Endothelial cell of umbilical vein (primary cell): ENCODE results near the gene HTR6. TPM values are rescaled to one million over a fixed set of nuclear protein-coding genes. Genes with fewer than 3 reads are reported as not detected.

ENCODE experiments used
- BruUV-seq: library from RNA; stranded (reverse); fragments of 400-500 nt; replicated peaks from 2 replicates; lab custom pipeline; 2021; lab: Mats Ljungman, UMichigan
- CTCF ChIA-PET: fragments of 300-600, 350-600 bp; sonication (Branson Sonifier 250); formaldehyde crosslinking; loops from one replicate; lab custom pipeline; 2021; ENCODE audit warnings: antibody characterized with exemption, inconsistent platforms; lab: Charles Lee
- POLR2A ChIA-PET: fragments of 300-600, 350-600 bp; sonication (Branson Sonifier 250); formaldehyde crosslinking; loops from one replicate; lab custom pipeline; 2021; ENCODE audit warnings: antibody characterized with exemption, inconsistent platforms; lab: Charles Lee
- DNase-seq: peaks from one replicate; pipeline ENCODE4 v3.0.0-alpha.2; 2011; ENCODE audit warnings: low read depth, low spot score
- FAIRE-seq: peaks from 2 replicates; lab custom pipeline; 2011; peaks lifted over from hg19 to GRCh38; lab: Jason Lieb, UNC
- H2AFZ ChIP-seq: 2 replicates; pipeline ENCODE4 v1.6.0; 2012; ENCODE audit warnings: low read depth, low read length, control low read depth, inconsistent platforms
- H3K27ac ChIP-seq: 2 replicates; pipeline ENCODE4 v1.5.1; 2011; ENCODE audit warnings: low read depth, mild to moderate bottlenecking, control low read depth, low read length, moderate library complexity; ENCODE audit not compliant: insufficient read depth
- H3K27me3 ChIP-seq, 2 experiments: 2 replicates each; pipeline versions ENCODE4 v1.6.0 to v1.6.1; 2011; ENCODE audit warnings: low read length in 2 of 2, mixed read lengths in 1 of 2; ENCODE audit not compliant: control insufficient read depth in 2 of 2, insufficient read depth in 2 of 2
- H3K36me3 ChIP-seq, 2 experiments: 2 replicates in 1 of 2; 3 replicates in 1 of 2; pipeline ENCODE4 v1.5.1; 2011; ENCODE audit warnings: low read length in 2 of 2, mild to moderate bottlenecking in 1 of 2, moderate library complexity in 1 of 2; ENCODE audit not compliant: control insufficient read depth in 2 of 2, insufficient read depth in 2 of 2; ENCODE audit errors: extremely low read depth in 1 of 2
- H3K4me1 ChIP-seq: 3 replicates; pipeline ENCODE4 v1.5.1; 2011; ENCODE audit warnings: mild to moderate bottlenecking, low read length; ENCODE audit not compliant: control insufficient read depth, insufficient read depth; ENCODE audit errors: extremely low read depth
- H3K4me2 ChIP-seq: 2 replicates; pipeline ENCODE4 v1.6.1; 2011; ENCODE audit warnings: low read length, control low read depth, mixed read lengths; ENCODE audit not compliant: insufficient read depth
- H3K4me3 ChIP-seq, 3 experiments: fragments of 200-600 bp in 1 of 3; sonication (generic), shearing (Covaris generic) in 1 of 3; replicated peaks in 1 of 3; 2 replicates each; pipeline ENCODE4 v1.5.1; 2011 to 2016; ENCODE audit warnings: control low read depth in 3 of 3, low read length in 3 of 3, mild to moderate bottlenecking in 2 of 3, inconsistent platforms in 1 of 3, low read depth in 1 of 3, moderate library complexity in 1 of 3; ENCODE audit not compliant: insufficient read depth in 1 of 3
- H3K79me2 ChIP-seq: 2 replicates; pipeline ENCODE4 v1.6.0; 2012; ENCODE audit warnings: low read length, inconsistent platforms; ENCODE audit not compliant: control insufficient read depth, insufficient read depth
- H3K9ac ChIP-seq: replicated peaks from 2 replicates; pipeline ENCODE3; 2011; ENCODE audit warnings: low read length, control low read depth; ENCODE audit not compliant: insufficient read depth; ENCODE audit errors: extremely low read depth
- H3K9me1 ChIP-seq: replicated peaks from 3 replicates; pipeline ENCODE4 v1.6.0; 2011; ENCODE audit warnings: mild to moderate bottlenecking, low read length; ENCODE audit not compliant: control insufficient read depth, insufficient read depth; ENCODE audit errors: extremely low read depth
- H3K9me3 ChIP-seq: replicated peaks from 2 replicates; pipeline ENCODE4 v1.5.1; 2012; ENCODE audit warnings: low read length, inconsistent platforms; ENCODE audit not compliant: control insufficient read depth, insufficient read depth
- H4K20me1 ChIP-seq: replicated peaks from 2 replicates; pipeline ENCODE3; 2011; ENCODE audit warnings: mild to moderate bottlenecking, low read length; ENCODE audit not compliant: control insufficient read depth, insufficient read depth; ENCODE audit errors: extremely low read depth
- EZH2 ChIP-seq: IDR thresholded peaks from 2 replicates; pipeline ENCODE4 v1.6.1; 2012; ENCODE audit warnings: borderline replicate concordance, low read depth, mild to moderate bottlenecking, moderate library complexity, low read length, inconsistent platforms; ENCODE audit not compliant: severe bottlenecking
- FOS ChIP-seq: IDR thresholded peaks from 2 replicates; pipeline ENCODE4 v1.6.1; 2011; ENCODE audit warnings: mild to moderate bottlenecking, low read length, moderate library complexity, borderline replicate concordance; ENCODE audit not compliant: insufficient read depth
- GATA2 ChIP-seq: IDR thresholded peaks from 2 replicates; pipeline ENCODE4 v1.7.0; 2011; ENCODE audit warnings: low read depth, mild to moderate bottlenecking, moderate library complexity, mixed read lengths, low read length; ENCODE audit not compliant: insufficient read length, insufficient read depth
- JUN ChIP-seq: IDR thresholded peaks from 2 replicates; pipeline ENCODE4 v1.6.1; 2011; ENCODE audit warnings: borderline replicate concordance, low read depth; ENCODE audit not compliant: insufficient read length, insufficient read depth
- MAX ChIP-seq: IDR thresholded peaks from 2 replicates; pipeline ENCODE4 v1.6.1; 2011; ENCODE audit not compliant: insufficient read depth, insufficient read length
- MYC ChIP-seq: IDR thresholded peaks from one replicate; pipeline ENCODE4 v1.6.1; 2011; ENCODE audit warnings: mild to moderate bottlenecking, low read depth, low read length
- POLR2A ChIP-seq: IDR thresholded peaks from 2 replicates; pipeline ENCODE4 v1.6.1; 2012; ENCODE audit warnings: low read depth, mild to moderate bottlenecking, control low read depth, low read length
- POLR2AphosphoS5 ChIP-seq: IDR thresholded peaks from 2 replicates; pipeline ENCODE4 v1.6.1; 2012; ENCODE audit warnings: low read depth, mild to moderate bottlenecking, control low read depth, low read length, moderate library complexity; ENCODE audit not compliant: insufficient read depth
- dilution Hi-C: fragments of 300-500 bp; cut with MboI; formaldehyde crosslinking; loops from one replicate; pipeline ENCODE4 v1.15.0; 2019; ENCODE audit warnings: low sequenced_read_pairs; ENCODE audit not compliant: extremely low pct_ligation_motif_present
- intact Hi-C: fragments of 100-400 bp; cut with micrococcal nuclease; formaldehyde crosslinking; loops from one replicate; pipeline ENCODE4 v1.10.0; 2022
- polyA plus RNA-seq, 4 experiments: library from polyadenylated mRNA; depleted of rRNA in 3 of 4; stranded (reverse) in 3 of 4; unstranded in 1 of 4; fragments of >200 nt; gene quantifications; 2 replicates each; pipeline versions ENCODE4 v1.2.1 to v1.2.3, GENCODE V29; 2011 to 2012; ENCODE audit warnings: missing spikeins in 1 of 4
- total RNA-seq: library from RNA; stranded (reverse); gene quantifications from 2 replicates; pipeline ENCODE4 v1.2.3, GENCODE V29; 2021
- TF ChIP-seq, protein P1 (sequence below), 2 donors: IDR thresholded peaks; 1 replicate in 1 of 2; 2 replicates in 1 of 2; pipeline ENCODE4 v1.5.1; 2011; ENCODE audit warnings: low read length in 2 of 2, mild to moderate bottlenecking in 2 of 2, moderate library complexity in 2 of 2, control low read depth in 1 of 2, inconsistent platforms in 1 of 2, low read depth in 1 of 2; ENCODE audit not compliant: insufficient read depth in 1 of 2; ENCODE audit errors: extremely low read depth in 1 of 2

HTR6 gene
- total and polyA plus RNA-seq, 2 donors (not counting 3 experiments of a cell fraction or from before 2014, with no cell fraction given), result not detected

GRCh38 chr1:19615438-19615837, 49.2 kb upstream of the HTR6 start:
- Histone ChIP-seq H3K27me3 (no peaks in the 10 kb centered on the region), H3K4me3 (no peak overlapping the region), H3K27ac (no peak overlapping the region), H3K36me3 (peaks cover 2 to 3% of the 10 kb centered on the region in 2 experiments), H3K4me1 (no peaks in the 10 kb centered on the region), H3K4me2 (no peak overlapping the region), H3K9ac (no peak overlapping the region), H2AFZ (no peak overlapping the region), H3K9me3 (no peaks in the 10 kb centered on the region), H3K9me1 (no peaks in the 10 kb centered on the region), H3K79me2 (peaks cover 31% of the 10 kb centered on the region), H4K20me1 (no peaks in the 10 kb centered on the region)
- BruUV-seq, result no TSS peak
- ChIA-PET CTCF (no interaction called here), POLR2A (no interaction called here)
- no peak for DNase-seq
- intact Hi-C loops (no loop called here), dilution Hi-C loops (no loop called here)
- FAIRE-seq, result no peak
- TF ChIP-seq POLR2A (no peak), POLR2AphosphoS5 (no peak), EZH2 (no peak), MAX (no peak), MYC (no peak), FOS (no peak), GATA2 (no peak), JUN (no peak)
- TF ChIP-seq, protein P1, sequence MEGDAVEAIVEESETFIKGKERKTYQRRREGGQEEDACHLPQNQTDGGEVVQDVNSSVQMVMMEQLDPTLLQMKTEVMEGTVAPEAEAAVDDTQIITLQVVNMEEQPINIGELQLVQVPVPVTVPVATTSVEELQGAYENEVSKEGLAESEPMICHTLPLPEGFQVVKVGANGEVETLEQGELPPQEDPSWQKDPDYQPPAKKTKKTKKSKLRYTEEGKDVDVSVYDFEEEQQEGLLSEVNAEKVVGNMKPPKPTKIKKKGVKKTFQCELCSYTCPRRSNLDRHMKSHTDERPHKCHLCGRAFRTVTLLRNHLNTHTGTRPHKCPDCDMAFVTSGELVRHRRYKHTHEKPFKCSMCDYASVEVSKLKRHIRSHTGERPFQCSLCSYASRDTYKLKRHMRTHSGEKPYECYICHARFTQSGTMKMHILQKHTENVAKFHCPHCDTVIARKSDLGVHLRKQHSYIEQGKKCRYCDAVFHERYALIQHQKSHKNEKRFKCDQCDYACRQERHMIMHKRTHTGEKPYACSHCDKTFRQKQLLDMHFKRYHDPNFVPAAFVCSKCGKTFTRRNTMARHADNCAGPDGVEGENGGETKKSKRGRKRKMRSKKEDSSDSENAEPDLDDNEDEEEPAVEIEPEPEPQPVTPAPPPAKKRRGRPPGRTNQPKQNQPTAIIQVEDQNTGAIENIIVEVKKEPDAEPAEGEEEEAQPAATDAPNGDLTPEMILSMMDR (IDR thresholded peaks at IDR 0.05; ENCODE audit: extremely low read depth in 1 of 2, insufficient read depth in 1 of 2, low read depth in 1 of 2, low read length in 2 of 2), result no peak
